Adrenal gland (tissue), 5 donors: ENCODE data around the gene CDH6.
"Not testable (repeated sequence)": the region's sequence is repeated elsewhere in the genome, so short reads cannot be mapped to it uniquely, and the experiment has no call there.

ENCODE experiments used
- POLR2A ChIP-seq, 2 donors: fragments of 450-650 bp; IDR thresholded peaks; one replicate each; pipeline ENCODE4 v1.6.1; 2017; ENCODE audit warnings: antibody characterized with exemption in 2 of 2, mild to moderate bottlenecking in 2 of 2, moderate library complexity in 1 of 2
- TF ChIP-seq, protein P1 (sequence below), 6 experiments: fragments of 450-650 bp in 4 of 6; fragments of 200-600 bp in 2 of 6; sonication (generic) in 1 of 6; IDR thresholded peaks; 1 replicate in 5 of 6; 2 replicates in 1 of 6; pipeline versions ENCODE4 v1.5.1 to v1.8.0; 2016 to 2021; ENCODE audit warnings: antibody characterized with exemption in 6 of 6, mild to moderate bottlenecking in 2 of 6, moderate library complexity in 1 of 6
- donor health status: DM: no; HTN: no; CAD: no.

DNA sequence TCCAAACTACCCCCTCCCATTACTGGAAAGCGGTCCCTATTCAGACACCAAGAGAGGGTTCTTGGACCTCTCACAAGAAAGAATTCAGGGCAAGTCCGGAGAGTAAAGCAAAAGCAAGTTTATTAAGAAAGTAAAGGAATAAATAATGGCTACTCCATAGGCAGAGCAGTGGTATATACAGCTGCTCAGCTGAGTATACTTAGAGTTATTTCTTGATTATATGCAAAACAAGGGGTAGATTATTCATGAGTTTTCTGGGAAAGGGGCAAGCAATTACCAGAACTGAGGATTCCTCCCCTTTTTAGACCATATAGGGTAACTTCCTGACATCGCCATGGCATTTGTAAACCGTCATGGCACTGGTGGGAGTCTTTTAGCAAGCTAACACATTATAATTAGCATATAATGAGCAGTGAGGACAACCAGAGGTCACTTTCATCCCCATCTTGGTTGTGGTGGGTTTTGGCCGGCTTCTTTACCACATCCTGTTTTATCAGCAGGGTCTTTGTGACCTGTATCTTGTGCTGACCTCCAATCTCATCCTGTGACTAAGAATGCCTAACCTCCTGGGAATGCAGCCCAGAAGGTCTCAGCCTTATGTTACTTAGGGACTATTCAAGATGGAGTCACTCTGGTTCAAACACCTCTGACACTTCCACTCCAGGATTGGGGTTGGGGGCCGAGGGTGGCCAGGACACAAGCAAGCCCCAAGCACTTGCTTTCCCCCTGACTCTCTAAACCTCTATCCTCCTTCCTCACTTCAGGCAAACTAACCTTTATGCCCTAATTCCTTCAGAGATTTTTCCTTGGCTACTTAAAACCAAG lies 168.4 kb downstream of the CDH6 start:
- TF ChIP-seq, protein P1, sequence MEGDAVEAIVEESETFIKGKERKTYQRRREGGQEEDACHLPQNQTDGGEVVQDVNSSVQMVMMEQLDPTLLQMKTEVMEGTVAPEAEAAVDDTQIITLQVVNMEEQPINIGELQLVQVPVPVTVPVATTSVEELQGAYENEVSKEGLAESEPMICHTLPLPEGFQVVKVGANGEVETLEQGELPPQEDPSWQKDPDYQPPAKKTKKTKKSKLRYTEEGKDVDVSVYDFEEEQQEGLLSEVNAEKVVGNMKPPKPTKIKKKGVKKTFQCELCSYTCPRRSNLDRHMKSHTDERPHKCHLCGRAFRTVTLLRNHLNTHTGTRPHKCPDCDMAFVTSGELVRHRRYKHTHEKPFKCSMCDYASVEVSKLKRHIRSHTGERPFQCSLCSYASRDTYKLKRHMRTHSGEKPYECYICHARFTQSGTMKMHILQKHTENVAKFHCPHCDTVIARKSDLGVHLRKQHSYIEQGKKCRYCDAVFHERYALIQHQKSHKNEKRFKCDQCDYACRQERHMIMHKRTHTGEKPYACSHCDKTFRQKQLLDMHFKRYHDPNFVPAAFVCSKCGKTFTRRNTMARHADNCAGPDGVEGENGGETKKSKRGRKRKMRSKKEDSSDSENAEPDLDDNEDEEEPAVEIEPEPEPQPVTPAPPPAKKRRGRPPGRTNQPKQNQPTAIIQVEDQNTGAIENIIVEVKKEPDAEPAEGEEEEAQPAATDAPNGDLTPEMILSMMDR (IDR thresholded peaks at IDR 0.05): not testable (repeated sequence)
- TF ChIP-seq POLR2A (IDR thresholded peaks at IDR 0.05): not testable (repeated sequence)
